Glomerular visceral epithelial cell (primary cell): ENCODE data around the gene NGFR.

Source experiments
- DNase-seq: peaks from one replicate; pipeline ENCODE4 v3.0.0-alpha.2; 2016; ENCODE audit errors: extremely low spot score

NGFR gene

GRCh38 chr17:49469831-49470810, 25.0 kb upstream of the NGFR start:
- DNase-seq = no peak

DNA sequence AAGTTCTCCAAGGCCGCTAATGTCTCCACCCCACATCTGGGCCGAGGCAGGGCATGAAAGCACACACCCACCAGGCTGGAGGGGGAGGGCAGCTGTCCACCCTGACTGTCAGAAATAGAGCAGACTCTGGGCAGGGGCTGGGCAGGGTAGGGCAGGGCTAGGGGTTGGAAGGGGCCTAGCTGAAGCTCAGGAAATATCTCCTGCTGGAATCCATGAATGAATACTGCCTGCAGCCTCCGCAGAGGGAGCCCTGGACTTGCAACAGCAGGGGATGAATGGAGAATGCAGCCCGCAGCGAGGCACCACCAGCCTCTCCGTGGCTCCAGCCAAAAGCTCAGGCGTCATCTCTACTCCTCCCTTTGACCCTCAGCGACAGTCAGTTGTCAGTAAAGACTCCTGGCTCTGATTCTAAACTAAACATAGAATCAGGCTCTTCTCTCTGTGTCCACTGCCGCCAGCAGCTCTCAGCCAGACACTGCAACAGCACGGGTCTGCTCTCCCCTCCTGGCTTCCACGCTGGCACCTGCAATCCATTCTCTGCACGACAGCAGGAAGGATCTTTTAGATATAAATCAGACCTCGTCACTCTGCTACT, 23.9 kb upstream of the NGFR start:
- no peak for DNase-seq

DNA sequence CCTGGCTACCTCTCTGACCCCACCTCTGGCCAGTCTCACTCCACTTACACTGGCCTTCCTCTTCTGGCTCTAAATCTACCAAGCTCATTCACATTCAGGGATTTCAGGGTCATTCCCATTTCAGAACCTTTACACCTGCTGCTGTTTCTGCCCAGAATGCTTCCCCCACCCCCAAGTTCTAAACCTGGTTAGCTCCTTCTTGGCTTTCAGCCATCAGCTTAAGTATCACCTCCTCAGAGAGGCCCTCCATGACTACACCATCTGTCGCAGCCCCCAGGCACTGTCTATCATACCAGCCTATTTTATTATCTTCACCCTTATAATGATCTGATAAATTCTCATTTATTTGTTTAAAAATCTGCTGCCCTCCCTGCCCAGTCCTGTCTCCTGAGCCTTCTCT, 23.3 kb upstream of the NGFR start:
- DNase-seq = no peak

- DNase-seq = no peak
Observed at GRCh38 chr17:49472527-49472926, 22.6 kb upstream of the NGFR start.

DNA sequence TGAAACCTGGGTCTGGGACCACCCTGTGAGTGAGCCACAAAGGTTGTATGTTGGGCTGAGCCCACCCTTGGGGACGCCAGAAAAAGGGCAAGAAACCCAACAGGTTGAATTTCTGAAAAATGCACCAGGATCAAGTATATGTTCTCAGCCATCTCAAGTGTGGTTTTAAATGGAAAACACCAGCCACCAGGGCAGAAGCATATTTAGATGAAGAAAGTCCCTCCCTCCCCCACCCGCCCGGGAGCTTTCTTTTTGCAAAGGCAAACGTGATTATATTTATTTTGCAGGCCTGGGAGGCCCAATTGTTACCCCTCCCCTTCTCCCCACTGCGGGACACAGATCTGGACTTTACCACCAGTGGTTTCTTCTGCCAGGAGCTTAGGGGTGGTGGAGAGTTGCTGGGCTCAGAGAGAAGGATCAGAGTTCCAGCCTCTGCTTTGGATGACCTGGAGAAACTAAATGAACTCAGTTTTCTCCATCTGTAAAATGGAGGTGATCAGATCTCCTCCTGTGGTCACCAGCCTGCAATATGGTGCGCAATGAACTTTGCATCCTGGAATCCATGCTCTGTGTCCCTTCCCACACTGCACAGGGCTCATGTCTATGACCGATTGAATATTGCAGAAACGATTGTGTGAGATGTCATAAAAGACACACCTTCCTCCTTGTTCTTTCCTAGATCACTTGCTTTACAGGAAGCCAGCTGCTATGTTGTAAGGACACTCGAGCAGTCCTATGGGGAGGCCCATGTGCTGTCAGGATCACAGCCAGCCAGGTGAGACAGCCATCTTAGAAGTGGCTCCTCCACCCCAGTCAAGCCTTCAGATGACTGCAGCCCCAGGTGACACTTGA, 21.0 kb upstream of the NGFR start:
- no peak for DNase-seq

GRCh38 chr17:49477709-49478108, 17.4 kb upstream of the NGFR start:
- DNase-seq = no peak

- DNase-seq = no peak
Observed at GRCh38 chr17:49480836-49481615, 14.1 kb upstream of the NGFR start.

GRCh38 chr17:49482144-49482817, 12.8 kb upstream of the NGFR start:
- DNase-seq = no peak

GRCh38 chr17:49483599-49484509, 11.2 kb upstream of the NGFR start:
- DNase-seq = no peak

DNA sequence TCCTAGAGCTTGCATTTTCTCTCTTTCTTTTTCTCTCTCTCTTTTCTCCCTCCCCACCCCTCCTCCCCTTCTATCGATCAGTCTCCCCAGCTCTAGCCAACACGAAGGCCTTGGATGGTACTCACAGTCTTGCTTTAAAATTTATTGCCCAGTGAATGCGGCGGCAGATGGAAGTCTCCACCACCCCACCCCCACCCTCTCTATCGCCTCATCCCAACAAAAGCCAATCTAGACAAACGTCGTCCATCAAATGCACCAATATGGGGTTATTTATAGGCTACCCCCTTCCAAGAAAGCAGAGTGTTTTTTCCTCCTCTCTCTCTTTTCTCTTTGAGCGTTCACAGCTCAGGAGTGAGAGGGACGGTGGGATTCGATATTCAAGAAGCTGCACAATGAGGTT, 10.5 kb upstream of the NGFR start:
- no peak for DNase-seq

DNA sequence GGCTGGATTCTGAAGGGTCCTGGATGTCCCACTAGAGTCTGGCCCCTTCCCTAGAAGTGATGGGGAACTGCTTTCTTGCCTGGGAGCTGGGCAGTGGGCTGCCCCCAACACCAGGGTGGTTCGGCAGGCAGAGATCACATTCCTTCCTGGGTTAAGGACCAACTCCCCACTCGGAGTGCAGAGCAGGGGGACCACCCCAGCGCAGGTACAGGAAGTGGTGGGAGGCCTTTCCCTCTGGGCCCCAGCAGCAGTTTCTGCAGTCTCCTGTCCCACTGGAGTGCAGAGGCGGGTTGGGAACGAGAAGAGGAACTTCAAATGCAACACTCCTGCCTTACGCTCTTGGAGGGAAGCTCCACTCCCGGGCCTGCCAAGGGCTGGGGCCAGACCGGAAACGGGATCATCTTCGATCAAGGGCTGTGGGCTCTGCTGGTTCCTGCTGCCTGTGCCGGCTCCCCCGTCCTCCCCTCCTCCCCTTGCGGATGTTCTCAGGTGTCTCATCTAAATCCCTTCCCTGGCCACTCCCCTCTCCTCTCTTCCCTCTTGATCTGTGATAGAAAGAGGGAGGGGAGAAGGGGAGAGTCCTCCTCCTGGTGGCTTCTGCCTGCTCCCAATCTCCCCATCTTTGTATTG, 9.0 kb upstream of the NGFR start:
- DNase-seq = no peak

DNA sequence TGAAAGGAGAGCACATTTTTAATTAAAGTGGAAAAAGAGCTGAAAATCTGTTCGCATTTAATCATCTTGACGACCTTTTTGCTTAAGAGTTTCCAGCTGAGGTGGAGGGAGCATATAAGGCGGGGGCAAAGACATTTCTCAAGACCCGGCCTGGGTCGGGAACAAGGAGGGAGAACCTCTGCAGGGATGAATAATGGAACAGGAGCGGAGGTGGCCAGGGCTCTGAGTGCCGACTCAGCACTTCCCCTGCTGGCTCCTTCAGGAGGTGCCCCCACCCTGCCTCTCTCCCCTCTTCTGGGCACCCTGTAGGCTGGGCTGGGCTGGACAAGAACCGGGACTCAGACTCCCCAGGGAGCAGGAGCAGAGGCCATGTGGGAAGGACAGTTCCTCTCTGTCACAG, 7.9 kb upstream of the NGFR start:
- DNase-seq = no peak

DNA sequence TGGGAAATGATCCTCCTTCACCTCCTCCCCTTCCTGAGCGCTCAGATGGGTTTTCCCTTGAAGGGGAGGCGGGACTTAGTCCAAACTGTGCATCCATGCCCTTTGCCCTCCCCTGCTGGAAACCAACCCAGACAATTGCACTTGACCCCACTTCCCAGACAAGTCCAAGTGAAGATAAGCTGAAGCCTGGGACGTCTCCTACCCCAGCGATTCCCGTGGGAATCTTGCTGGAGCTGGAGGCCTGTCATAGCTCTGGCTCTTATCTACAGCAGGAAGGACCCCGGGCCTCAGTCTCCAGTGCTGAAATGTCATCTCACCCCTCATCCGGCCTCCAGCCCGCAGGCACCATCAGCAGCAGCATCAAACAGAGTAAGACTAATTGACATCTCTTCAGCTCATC, 6.5 kb upstream of the NGFR start:
- no peak for DNase-seq

GRCh38 chr17:49489348-49489747, 5.7 kb upstream of the NGFR start:
- no peak for DNase-seq

GRCh38 chr17:49490276-49490675, 4.8 kb upstream of the NGFR start:
- no peak for DNase-seq

GRCh38 chr17:49491192-49491769, 3.8 kb upstream of the NGFR start:
- DNase-seq = no peak

DNA sequence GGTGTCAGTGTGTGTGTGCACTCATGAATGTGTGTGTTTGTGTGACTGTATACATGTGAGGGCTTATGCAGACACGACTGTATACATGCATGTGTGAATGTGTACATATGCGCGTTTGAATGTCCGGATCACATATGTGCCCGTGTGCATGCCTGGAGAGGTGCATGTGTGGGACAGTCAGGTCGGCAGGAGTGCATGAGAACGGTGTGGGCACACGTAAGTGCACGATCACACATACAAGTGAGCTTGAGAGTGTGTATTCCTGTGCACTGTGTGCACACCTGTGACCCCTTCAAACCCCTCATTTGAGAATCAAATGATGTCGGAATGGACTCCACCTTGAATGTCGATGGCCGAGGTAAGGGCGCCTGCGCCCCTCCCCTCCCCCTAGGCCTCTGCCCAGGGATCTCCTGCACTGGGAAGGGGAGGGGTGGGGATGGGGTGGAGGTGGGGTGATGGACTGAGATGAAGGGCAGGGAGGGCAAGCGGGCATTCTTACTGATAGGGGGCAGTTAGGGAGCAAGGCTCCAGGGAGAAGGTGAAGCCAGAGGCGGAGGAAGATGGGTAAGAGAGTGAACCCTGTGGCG, 601 bp upstream of the NGFR start:
- no peak for DNase-seq

DNA sequence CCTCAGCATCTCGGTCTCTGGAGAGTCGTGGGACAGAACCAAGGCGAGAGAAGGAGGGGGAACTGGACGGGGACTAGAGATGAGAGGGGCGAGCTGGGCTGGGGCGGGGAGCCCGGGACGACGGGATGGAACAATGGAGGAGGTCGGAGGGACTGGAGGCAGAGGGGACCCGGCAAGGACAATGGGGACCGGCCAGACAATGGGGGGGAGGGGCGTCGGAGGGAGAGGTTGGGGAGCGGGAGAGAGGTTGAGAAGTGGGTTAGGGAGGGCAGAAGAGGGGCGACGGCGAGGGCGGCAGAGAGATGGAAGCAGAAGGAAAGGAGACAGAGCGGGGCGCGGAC, 719 bp downstream of the NGFR start:
- no peak for DNase-seq
